ENCODE measurements around the gene SPRY1.

SPRY1 gene

DNA sequence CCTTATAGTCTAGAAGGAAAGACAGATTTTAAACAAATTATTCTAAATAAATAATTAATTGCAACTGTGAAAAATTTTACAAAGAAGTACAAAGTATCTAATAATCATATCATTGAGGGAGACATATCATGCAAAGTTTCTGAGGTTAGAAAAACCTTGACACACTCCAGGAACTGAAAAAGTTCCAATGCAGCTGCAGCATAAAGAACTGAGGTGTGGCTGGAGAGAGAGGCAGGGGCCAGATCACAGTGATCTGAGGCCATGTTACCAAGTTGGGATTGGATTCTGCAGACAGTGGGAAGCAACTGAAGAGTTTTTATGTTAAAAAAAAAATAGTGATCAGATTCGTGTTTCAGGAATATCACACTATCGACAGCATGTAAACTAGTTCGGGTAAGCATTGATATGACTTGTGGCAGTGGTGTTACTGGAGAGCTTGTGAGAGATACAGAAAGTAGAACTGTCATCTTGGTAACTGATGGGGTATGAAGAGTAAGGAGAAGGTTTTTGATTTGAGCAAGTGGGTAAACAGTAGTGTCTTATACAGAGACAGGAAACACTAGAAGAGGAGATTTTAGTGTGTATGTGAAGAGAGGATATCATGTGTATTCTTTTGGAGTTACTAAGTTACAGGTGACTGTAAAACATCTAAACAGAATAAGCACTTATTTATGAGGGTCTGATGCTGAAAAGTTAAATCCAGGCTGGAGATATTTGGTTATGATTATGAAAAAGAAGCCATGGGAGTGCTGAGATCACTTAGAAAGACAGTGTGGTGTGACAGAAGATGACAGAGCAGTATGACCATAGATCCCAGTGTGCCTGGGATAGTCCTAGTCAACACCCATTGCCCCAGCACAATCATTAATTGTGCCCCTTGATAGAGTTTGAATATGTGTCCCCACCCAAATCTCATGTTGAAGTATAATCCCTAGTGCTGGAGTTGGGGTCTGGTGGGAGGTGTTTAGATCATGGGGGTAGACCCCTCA lies 15.6 kb upstream of the SPRY1 start:
- TF ChIP-seq ZBTB7A (IDR thresholded peaks at IDR 0.05; ENCODE audit: low read depth) (no peak), USF1 (IDR thresholded peaks at IDR 0.05) (no peak), FOXM1 (IDR thresholded peaks at IDR 0.05; ENCODE audit: borderline replicate concordance, low read depth) (no peak), TEAD4 (IDR thresholded peaks at IDR 0.05) (no peak), TAF1 (IDR thresholded peaks at IDR 0.05; ENCODE audit: low read depth) (no peak), YY1 (IDR thresholded peaks at IDR 0.05; ENCODE audit: low read depth) (no peak), EP300 (IDR thresholded peaks at IDR 0.05; ENCODE audit: borderline replicate concordance) (no peak), CEBPB (IDR thresholded peaks at IDR 0.05) (no peak), EGR1 (IDR thresholded peaks at IDR 0.05) (no peak), TCF12 (IDR thresholded peaks at IDR 0.05; ENCODE audit: low read depth) (no peak), MAX (IDR thresholded peaks at IDR 0.05) (no peak), NFIC (IDR thresholded peaks at IDR 0.05) (no peak), CREB1 (IDR thresholded peaks at IDR 0.05; ENCODE audit: low read depth) (no peak), RAD21 (IDR thresholded peaks at IDR 0.05; ENCODE audit: low read depth) (no peak)
- TF ChIP-seq, protein P1, sequence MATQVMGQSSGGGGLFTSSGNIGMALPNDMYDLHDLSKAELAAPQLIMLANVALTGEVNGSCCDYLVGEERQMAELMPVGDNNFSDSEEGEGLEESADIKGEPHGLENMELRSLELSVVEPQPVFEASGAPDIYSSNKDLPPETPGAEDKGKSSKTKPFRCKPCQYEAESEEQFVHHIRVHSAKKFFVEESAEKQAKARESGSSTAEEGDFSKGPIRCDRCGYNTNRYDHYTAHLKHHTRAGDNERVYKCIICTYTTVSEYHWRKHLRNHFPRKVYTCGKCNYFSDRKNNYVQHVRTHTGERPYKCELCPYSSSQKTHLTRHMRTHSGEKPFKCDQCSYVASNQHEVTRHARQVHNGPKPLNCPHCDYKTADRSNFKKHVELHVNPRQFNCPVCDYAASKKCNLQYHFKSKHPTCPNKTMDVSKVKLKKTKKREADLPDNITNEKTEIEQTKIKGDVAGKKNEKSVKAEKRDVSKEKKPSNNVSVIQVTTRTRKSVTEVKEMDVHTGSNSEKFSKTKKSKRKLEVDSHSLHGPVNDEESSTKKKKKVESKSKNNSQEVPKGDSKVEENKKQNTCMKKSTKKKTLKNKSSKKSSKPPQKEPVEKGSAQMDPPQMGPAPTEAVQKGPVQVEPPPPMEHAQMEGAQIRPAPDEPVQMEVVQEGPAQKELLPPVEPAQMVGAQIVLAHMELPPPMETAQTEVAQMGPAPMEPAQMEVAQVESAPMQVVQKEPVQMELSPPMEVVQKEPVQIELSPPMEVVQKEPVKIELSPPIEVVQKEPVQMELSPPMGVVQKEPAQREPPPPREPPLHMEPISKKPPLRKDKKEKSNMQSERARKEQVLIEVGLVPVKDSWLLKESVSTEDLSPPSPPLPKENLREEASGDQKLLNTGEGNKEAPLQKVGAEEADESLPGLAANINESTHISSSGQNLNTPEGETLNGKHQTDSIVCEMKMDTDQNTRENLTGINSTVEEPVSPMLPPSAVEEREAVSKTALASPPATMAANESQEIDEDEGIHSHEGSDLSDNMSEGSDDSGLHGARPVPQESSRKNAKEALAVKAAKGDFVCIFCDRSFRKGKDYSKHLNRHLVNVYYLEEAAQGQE (IDR thresholded peaks at IDR 0.05; ENCODE audit: low read depth) = no peak

- no peak for TF ChIP-seq EP300 (IDR thresholded peaks at IDR 0.05; ENCODE audit: borderline replicate concordance)
- TF ChIP-seq MAX (IDR thresholded peaks at IDR 0.05) = no peak
- TF ChIP-seq TEAD4 (IDR thresholded peaks at IDR 0.05) = no peak
Observed at GRCh38 chr4:123381996-123382395, 14.6 kb upstream of the SPRY1 start.

DNA sequence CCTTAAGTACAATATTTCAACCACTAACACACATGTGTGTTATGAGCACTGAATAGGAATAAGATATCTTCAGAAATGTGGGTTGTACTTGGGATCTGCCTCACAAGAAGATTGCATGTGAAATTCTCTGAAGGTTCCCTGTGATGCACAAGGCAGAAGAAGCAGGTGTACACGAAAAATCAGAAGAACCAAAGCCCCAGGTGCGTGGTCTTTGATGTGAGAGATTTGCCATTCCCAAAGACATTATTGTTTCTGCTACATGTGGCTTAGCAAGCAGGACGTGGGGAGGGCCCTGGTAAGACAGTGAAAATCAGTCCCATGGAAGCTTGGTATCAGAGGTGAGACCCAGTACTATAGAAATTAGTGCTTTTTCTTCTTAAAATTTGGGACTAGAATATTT lies 13.0 kb upstream of the SPRY1 start:
- TF ChIP-seq ZBTB7A (IDR thresholded peaks at IDR 0.05; ENCODE audit: low read depth) = no peak
- TF ChIP-seq EGR1 (IDR thresholded peaks at IDR 0.05) = no peak
- TF ChIP-seq EP300 (IDR thresholded peaks at IDR 0.05; ENCODE audit: borderline replicate concordance) = no peak
- TF ChIP-seq MAX (IDR thresholded peaks at IDR 0.05) = no peak

- TF ChIP-seq EP300 (IDR thresholded peaks at IDR 0.05; ENCODE audit: borderline replicate concordance) (no peak), EGR1 (IDR thresholded peaks at IDR 0.05) (no peak), RAD21 (IDR thresholded peaks at IDR 0.05; ENCODE audit: low read depth) (no peak), NFIC (IDR thresholded peaks at IDR 0.05) (no peak), YY1 (IDR thresholded peaks at IDR 0.05; ENCODE audit: low read depth) (no peak), CEBPB (IDR thresholded peaks at IDR 0.05) (no peak), TCF12 (IDR thresholded peaks at IDR 0.05; ENCODE audit: low read depth) (no peak), USF1 (IDR thresholded peaks at IDR 0.05) (no peak), ZBTB7A (IDR thresholded peaks at IDR 0.05; ENCODE audit: low read depth) (no peak), FOXM1 (IDR thresholded peaks at IDR 0.05; ENCODE audit: borderline replicate concordance, low read depth) (no peak), MAX (IDR thresholded peaks at IDR 0.05) (no peak), CREB1 (IDR thresholded peaks at IDR 0.05; ENCODE audit: low read depth) (no peak), TEAD4 (IDR thresholded peaks at IDR 0.05) (no peak), TAF1 (IDR thresholded peaks at IDR 0.05; ENCODE audit: low read depth) (no peak)
- TF ChIP-seq, protein P1 (IDR thresholded peaks at IDR 0.05; ENCODE audit: low read depth) = no peak
Observed at GRCh38 chr4:123386609-123387008, 10.0 kb upstream of the SPRY1 start.

DNA sequence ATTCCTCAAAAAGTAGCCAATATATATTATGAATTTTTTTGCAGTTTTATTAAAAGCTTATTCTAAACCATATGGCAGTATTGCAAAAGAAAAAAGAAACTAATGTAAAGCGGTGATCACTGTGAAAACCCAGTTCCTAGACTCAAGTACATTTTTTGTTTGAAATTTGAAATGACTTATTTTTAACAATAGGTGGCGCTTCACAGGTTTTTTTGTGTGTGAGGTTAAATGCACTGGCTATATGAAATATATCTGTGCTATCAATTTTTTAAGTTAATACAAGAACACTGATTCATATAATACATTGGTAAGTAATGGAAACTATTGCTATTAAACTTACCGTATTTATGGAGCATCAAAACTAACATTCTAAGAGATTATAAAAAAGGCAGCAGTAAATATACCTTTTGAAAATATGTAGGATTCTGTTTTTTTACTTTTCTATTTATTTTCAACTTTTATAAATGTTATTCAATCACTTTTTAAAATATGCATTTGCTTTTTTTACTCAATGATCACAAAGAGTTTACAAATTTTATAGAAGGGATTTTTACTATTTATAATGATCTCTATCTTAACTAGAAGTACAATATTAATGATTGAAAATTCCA lies 5.6 kb upstream of the SPRY1 start:
- TF ChIP-seq MAX (IDR thresholded peaks at IDR 0.05) (no peak), TAF1 (IDR thresholded peaks at IDR 0.05; ENCODE audit: low read depth) (no peak), RAD21 (IDR thresholded peaks at IDR 0.05; ENCODE audit: low read depth) (peak; percentile 56), EP300 (IDR thresholded peaks at IDR 0.05; ENCODE audit: borderline replicate concordance) (no peak), FOXM1 (IDR thresholded peaks at IDR 0.05; ENCODE audit: borderline replicate concordance, low read depth) (no peak), EGR1 (IDR thresholded peaks at IDR 0.05) (no peak)

Data from Ishikawa (cell line).